Measurements from ENCODE around the gene PPFIA1.

Gene PPFIA1

DNA sequence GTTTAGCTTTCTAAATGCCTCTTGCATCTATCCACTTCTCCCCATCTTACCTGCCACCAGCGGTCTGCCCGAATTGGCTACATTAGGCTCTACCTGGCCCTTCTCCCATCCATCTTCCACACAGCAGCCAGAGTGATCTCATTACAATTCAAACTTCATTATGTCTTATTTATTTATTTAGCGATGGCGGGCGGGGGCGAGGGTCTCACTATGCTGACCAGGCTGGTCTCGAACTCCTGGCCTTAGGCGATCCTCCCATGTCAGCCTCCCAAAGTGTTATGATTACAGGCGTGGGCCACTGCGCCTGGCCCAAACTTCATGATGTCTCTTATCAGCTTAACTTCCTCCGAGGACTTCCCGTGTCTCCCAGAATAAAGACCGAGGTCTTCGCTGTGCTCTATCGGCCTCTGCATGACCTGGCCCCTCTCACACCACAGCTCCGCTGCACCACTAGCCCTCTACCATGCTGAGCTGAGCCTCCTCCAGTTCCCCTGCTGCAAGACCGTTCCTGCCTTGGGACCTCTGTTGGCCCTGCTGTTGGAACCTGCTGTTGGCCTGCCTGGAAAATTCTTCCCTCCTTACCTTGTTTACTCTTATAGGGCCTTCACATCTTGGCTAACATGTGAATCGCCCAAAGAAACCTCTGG, 127.0 kb downstream of the PPFIA1 start:
- TF ChIP-seq CTCF (IDR thresholded peaks at IDR 0.05) = no peak

DNA sequence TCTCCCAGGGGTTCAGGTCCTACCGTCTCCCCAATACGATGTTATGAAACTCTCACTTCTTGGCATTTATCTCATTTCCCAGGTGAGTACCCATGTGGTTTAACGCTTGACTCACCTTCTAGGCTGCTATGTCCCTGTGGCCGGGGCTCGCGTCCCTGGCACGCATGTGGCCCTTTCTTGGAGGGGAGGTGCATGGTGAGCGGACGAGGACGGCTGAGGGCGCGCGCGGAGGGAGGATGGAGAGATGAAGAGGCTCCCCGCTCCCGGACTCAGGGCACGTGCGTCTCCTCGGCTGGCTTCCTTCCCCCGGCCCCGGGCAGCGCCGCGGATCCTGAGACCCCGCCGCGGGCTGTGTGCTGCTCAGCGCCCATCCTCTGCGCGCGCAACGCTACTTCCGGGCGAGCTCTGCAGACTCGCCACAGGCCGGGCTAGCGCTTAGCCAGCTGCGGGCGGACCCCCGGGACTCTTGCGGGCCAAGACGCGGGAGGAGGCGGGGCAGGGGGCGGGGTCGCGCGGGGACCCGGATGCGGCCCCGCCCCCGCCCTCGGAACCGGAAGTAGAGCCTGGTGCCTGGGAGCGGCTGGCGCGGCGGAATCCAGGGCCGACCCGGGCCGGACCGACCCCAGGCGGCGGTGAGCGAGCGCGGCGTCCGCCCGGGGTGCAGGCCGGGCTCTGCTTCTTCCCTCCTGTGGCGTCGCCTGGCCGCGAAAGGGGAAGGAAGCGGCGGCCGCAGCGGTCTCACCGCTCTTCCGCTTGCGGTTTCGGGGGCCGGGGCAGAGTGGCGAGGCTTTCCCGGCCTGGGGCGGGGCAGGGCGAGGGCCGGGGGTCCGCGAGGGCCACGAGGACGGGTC, 127.7 kb downstream of the PPFIA1 start, which contains the start of gene CTTN:
TSS of gene CTTN (plus strand) at position 547 of the 851 bp plus-strand sequence. CDS start 8,769 bp downstream, outside the sequence.
- no peak for TF ChIP-seq CTCF (IDR thresholded peaks at IDR 0.05)

DNA sequence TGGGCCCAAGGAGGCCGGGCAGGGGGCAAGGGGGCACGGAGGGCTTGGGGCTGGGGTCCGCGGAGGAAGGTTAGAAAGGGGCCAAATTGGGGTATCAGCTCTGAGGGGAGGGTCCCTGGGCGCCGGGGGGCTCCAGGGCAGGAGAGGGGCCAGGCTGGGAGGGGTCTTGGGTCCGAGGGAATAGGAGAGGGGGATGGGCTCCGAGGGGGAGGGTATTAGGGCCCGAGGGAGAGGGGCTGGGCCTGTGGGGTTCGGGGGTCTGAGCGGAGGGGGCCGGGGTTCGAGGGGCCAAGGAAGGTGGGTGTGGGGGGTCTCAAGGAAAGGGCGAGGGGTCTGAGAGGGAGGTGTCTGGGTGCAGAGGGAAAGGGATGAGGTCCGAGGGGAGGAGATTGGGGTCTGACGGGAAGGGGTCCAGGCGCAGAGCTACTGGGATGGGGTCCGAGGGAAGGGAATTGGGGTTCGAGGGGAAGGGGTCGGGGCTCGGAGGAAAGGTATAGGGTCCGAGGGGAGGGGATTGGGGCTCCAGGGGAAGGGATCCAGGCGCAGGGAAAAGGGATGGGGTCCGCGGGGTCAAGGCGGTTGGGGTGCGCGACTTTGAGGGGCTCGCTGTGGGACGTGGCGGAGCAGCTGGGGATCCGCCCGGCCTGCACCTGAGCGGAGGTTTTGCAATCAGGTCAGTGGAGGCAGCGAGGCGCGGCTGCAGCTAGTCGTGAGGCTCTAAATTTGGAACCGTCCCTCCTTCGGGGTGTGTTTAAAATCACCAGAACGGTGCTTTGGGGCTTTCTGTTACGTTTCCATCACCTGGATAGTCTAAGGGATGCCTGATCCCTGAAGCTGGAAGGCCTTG, 128.6 kb downstream of the PPFIA1 start:
- no peak for TF ChIP-seq CTCF (IDR thresholded peaks at IDR 0.05)

DNA sequence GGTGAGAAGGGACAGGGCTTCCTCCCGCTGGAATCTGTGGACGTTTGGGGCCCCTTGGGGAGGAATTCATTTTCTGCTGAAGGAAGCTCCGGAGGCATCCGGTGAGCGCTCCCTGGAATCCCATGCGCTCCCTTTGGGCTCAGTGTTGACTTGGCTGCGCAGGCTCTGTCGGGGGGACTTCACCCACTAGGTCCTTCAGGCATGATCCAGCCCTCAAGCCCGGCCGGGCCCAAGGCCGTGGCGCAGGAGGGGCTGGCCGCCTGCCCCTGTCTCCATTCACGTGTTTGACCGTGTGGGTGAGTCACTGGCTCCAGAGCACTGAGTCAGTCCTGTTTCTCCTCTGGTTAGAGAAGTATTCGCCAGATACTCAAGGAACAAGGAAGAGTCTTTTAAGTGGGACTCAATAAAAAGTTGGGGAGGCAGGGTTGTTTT, 129.2 kb downstream of the PPFIA1 start:
- no peak for TF ChIP-seq CTCF (IDR thresholded peaks at IDR 0.05)

DNA sequence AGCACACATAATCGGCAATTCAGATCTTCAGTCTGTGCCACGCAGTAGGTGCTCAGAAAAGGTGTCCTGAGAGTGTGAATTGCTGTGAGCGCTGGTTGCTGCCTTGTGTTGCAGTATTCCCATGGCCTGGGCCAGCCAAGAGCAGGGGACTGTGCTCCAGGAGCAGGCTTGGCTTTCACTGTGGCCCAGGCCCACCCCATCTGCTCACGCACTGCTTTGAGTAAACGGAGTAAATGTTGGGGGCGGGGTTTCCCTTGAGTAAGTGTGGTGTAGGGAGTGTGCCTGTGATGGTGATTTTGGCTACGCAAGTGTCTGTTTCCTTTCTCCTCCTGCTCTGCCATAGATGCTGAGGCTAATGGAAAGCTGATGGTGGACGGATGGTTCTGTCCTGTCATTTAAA, 130.2 kb downstream of the PPFIA1 start:
- no peak for TF ChIP-seq CTCF (IDR thresholded peaks at IDR 0.05)

DNA sequence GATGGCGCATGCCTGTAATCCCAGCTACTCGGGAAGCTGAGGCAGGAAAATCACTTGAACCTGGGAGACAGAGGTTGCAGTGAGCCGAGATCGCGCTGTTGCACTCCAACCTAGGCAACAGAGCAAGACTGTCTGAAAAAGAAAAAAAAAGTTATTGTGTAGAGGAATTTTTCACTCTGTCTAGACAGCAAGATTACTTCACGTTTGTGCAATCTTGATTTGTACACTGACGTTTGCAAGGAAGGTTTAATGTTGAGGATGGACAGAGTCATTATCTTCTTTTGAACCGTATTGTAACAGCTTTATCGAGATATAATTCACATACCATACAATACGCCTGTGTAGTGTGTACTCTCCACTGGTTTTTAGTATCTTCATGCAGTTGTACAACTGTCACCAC, 131.5 kb downstream of the PPFIA1 start:
- no peak for TF ChIP-seq CTCF (IDR thresholded peaks at IDR 0.05)

GRCh38 chr11:70402685-70403084, 132.2 kb downstream of the PPFIA1 start:
- TF ChIP-seq CTCF (IDR thresholded peaks at IDR 0.05) = no peak
